Measurements from ENCODE around the gene L3MBTL4. TPM values are rescaled to one million over a fixed set of nuclear protein-coding genes. Genes with fewer than 3 reads are reported as not detected.
"Not testable (repeated sequence)": the region's sequence is repeated elsewhere in the genome, so short reads cannot be mapped to it uniquely, and the experiment has no call there.

L3MBTL4 gene
- total RNA-seq, 1 donor from 2014 or later: 0.59 TPM

- DNase-seq (ENCODE audit: extremely low spot score, unreplicated experiment): no peak
- Mint-ChIP-seq H3K9me3 (ENCODE audit: unreplicated experiment) (no peaks in the 10 kb centered on the region), H3K36me3 (ENCODE audit: unreplicated experiment) (no peaks in the 10 kb centered on the region), H3K27ac (ENCODE audit: unreplicated experiment) (no peak overlapping the region), H3K4me3 (ENCODE audit: unreplicated experiment) (no peak overlapping the region), H3K4me1 (ENCODE audit: unreplicated experiment) (no peaks in the 10 kb centered on the region), H3K27me3 (ENCODE audit: unreplicated experiment) (peaks cover 12% of the 10 kb centered on the region)
- TF ChIP-seq CTCF (IDR thresholded peaks at IDR 0.05): no peak
These were observed 143.9 kb downstream of the L3MBTL4 start for GRCh38 chr18:6270771-6271216.

GRCh38 chr18:6269660-6270332 is 144.9 kb downstream of the L3MBTL4 start:
- no peak overlapping the region for H3K4me3 Mint-ChIP-seq (ENCODE audit: unreplicated experiment)
- no peak for TF ChIP-seq CTCF (IDR thresholded peaks at IDR 0.05)

GRCh38 chr18:6266212-6266611 is 148.5 kb downstream of the L3MBTL4 start:
- Mint-ChIP-seq H3K36me3 (ENCODE audit: unreplicated experiment) (no peaks in the 10 kb centered on the region), H3K4me1 (ENCODE audit: unreplicated experiment) (no peaks in the 10 kb centered on the region), H3K27ac (ENCODE audit: unreplicated experiment) (no peak overlapping the region), H3K4me3 (ENCODE audit: unreplicated experiment) (no peak overlapping the region), H3K27me3 (ENCODE audit: unreplicated experiment) (no peaks in the 10 kb centered on the region), H3K9me3 (ENCODE audit: unreplicated experiment) (no peaks in the 10 kb centered on the region)
- DNase-seq (ENCODE audit: extremely low spot score, unreplicated experiment): no peak
- TF ChIP-seq CTCF (IDR thresholded peaks at IDR 0.05): no peak

More at GRCh38 chr18:6269660-6270332, 144.9 kb downstream of the L3MBTL4 start:
- Mint-ChIP-seq H3K4me1 (ENCODE audit: unreplicated experiment) (no peaks in the 10 kb centered on the region), H3K27ac (ENCODE audit: unreplicated experiment) (no peak overlapping the region), H3K9me3 (ENCODE audit: unreplicated experiment) (no peaks in the 10 kb centered on the region), H3K27me3 (ENCODE audit: unreplicated experiment) (peaks cover 5% of the 10 kb centered on the region), H3K36me3 (ENCODE audit: unreplicated experiment) (no peaks in the 10 kb centered on the region)
- no peak for DNase-seq (ENCODE audit: extremely low spot score, unreplicated experiment)

GRCh38 chr18:6261938-6262337 is 152.8 kb downstream of the L3MBTL4 start:
- H3K27me3 Mint-ChIP-seq (ENCODE audit: unreplicated experiment): no peaks in the 10 kb centered on the region
- DNase-seq (ENCODE audit: extremely low spot score, unreplicated experiment): no peak
- TF ChIP-seq CTCF (IDR thresholded peaks at IDR 0.05): no peak
- H3K36me3 Mint-ChIP-seq (ENCODE audit: unreplicated experiment): no peaks in the 10 kb centered on the region
- H3K27ac Mint-ChIP-seq (ENCODE audit: unreplicated experiment): no peak overlapping the region
- H3K4me3 Mint-ChIP-seq (ENCODE audit: unreplicated experiment): no peak overlapping the region
- H3K4me1 Mint-ChIP-seq (ENCODE audit: unreplicated experiment): no peaks in the 10 kb centered on the region
- peaks cover 5% of the 10 kb centered on the region for H3K9me3 Mint-ChIP-seq (ENCODE audit: unreplicated experiment)

GRCh38 chr18:6259324-6259723 is 155.4 kb downstream of the L3MBTL4 start:
- not testable (repeated sequence) for H3K4me3 Mint-ChIP-seq (ENCODE audit: unreplicated experiment); DNase-seq (ENCODE audit: extremely low spot score, unreplicated experiment); H3K9me3 Mint-ChIP-seq (ENCODE audit: unreplicated experiment); H3K36me3 Mint-ChIP-seq (ENCODE audit: unreplicated experiment); H3K27me3 Mint-ChIP-seq (ENCODE audit: unreplicated experiment); H3K27ac Mint-ChIP-seq (ENCODE audit: unreplicated experiment); H3K4me1 Mint-ChIP-seq (ENCODE audit: unreplicated experiment)
